Lower leg skin (tissue), 3 donors: ENCODE data around the gene DNASE1.

Experiments
- CTCF ChIP-seq, 3 donors: fragments of 450-650 bp; IDR thresholded peaks; one replicate each; pipeline ENCODE4 v1.5.1; 2016; ENCODE audit warnings: antibody characterized with exemption in 3 of 3, mild to moderate bottlenecking in 3 of 3, moderate library complexity in 2 of 3
- POLR2A ChIP-seq, 2 donors: fragments of 450-650 bp; IDR thresholded peaks; one replicate each; pipeline ENCODE4 v1.6.1; 2016 to 2017; ENCODE audit warnings: antibody characterized with exemption in 2 of 2, mild to moderate bottlenecking in 1 of 2, moderate library complexity in 1 of 2

- TF ChIP-seq POLR2A (IDR thresholded peaks at IDR 0.05) (no peak), CTCF (IDR thresholded peaks at IDR 0.05) (no peak)
Measured at GRCh38 chr16:3610698-3611145, 43.8 kb upstream of the DNASE1 start.
